GM18517 (cell line): ENCODE data around the gene ZNF35.

Source experiments
- ATAC-seq: cut with Tn5 transposase; IDR thresholded peaks from one replicate; pipeline ENCODE4 v1.9.1; 2021; ENCODE audit warnings: mild to moderate bottlenecking, moderate library complexity; ENCODE audit not compliant: unreplicated experiment

The ZNF35 gene

DNA sequence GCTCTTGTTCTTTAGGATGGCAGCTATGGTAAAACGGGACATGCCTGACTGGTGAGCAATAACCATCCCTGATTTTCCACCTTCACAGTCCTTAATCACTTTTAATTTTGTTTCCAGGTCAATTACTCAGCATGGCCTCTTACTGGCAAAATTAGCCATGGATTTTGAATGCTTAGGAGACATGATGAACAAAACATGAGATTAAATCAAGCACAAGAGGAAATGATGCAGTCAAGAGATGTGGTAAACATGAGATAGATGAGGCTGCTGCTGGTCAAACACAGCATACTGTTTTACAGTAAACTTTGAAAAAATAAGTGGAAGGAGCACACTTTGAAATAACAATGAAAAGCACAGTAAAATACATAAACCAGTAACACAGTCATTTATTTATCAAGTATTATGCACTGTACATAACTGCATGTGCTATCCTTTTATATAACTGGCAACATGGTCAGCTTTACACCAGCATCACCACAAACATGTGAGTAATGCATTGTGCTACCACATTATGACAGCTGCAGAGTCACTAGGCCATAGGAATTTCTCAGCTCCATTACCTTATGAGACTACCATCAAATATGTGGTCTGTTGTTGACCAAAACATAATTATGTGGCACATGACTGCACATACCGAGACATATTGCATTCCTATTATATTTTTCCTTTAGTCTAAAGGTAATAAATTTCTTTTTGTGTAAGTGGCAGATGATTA lies 33.8 kb downstream of the ZNF35 start:
- no peak for ATAC-seq

DNA sequence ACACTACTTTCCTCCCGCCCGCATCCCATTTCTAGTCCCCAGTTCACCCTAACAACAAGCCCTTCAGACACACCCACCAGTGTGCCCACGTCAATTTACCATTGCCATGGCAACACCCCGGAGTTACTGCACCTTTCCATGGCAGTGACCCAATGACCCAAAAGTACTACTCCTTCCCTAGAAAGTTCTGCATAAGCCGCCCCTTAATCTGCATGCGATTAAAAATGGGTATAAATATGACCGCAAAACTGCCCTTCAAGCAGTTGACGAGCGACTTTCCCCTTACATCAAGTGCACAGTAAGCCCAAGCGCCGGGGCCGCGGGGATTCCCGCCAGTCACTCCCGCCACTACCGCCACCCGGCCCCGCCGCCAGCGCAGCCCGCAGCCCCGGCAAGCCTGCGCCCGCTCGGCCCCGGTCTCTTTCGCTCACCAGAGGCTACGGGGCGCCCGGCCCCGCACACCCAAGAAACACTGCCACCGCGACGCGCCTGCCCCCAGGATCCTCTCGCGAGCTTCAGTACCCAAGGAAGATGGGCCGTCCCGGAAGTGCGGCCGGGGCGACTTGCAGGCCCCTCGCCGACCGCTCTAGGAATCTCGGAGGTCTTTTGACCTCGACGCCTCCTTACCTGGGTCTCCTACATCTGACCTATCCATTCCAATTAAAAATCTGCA lies 36.7 kb downstream of the ZNF35 start:
- peak; percentile 78 for ATAC-seq

GRCh38 chr3:44687898-44688297 lies 39.4 kb downstream of the ZNF35 start:
- no peak for ATAC-seq
